ENCODE data around the gene CCND3.
"Not testable (repeated sequence)": the region's sequence is repeated elsewhere in the genome, so short reads cannot be mapped to it uniquely, and the experiment has no call there.

Gene CCND3

DNA sequence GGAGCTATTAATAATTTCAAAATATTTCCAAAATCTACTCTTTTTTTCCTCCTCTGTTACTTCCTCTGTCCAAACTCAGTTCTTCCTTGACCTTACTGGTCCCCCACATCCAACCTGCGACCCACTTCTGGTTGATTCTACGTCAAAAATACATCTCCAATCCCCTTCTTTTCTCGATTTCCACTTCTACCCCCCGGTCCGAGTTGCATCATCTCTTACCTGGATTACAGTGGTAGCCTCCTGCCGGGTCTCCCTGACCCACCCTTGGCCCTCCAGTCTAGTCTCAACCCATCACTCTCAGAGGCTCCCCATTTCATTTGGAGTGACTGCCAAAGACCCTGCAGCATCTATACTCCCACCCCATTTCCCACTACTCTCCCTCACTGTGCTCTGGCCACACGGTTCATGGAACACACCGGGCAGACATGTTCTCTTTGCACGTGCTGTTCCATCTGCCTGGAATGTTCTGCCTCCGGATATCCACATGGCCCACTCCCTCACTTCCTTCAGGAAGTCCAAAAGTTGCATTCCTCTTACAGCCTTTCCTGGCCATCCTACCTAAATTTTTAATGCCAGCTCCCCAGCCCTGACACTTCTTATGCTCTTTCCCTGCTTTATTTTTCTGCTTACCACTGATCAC, 6.1 kb upstream of the CCND3 start:
- DNase-seq: no peak

DNA sequence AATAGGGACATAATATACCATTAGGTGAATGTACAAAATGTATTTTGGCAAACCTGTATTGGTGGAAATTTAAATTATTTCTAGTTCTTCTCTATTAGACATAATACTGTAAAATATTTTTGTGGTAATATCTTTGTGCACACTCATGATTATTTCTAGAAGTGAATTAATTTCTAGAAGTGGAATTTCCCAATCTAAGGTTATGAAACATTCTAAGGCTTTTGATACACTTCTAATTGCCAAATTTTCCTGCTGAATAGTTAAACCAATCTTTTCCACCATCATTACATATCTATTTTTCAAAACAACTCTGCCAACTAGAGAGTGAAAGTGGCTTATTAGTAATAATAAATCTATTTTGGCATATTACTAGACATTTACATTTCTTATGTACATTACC, 1.8 kb upstream of the CCND3 start:
- DNase-seq: no peak

DNA sequence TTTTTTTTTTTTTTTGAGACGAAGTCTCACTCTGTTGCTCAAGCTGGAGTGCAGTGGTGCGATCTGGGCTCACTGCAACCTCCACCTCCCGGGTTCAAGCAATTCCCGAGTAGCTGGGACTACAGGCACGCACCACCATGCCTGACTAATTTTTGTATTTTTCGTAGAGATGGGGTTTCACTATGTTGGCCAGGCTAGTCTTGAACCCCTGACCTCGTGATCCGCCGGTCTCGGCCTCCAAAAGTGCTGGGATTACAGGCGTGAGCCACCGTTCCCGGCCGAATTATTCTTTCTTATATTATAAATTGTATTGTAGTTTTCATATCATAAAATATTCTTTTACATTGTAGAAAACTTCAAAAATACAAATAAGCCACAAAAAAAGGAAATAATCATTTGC, 1.3 kb upstream of the CCND3 start:
- DNase-seq: not testable (repeated sequence)

DNA sequence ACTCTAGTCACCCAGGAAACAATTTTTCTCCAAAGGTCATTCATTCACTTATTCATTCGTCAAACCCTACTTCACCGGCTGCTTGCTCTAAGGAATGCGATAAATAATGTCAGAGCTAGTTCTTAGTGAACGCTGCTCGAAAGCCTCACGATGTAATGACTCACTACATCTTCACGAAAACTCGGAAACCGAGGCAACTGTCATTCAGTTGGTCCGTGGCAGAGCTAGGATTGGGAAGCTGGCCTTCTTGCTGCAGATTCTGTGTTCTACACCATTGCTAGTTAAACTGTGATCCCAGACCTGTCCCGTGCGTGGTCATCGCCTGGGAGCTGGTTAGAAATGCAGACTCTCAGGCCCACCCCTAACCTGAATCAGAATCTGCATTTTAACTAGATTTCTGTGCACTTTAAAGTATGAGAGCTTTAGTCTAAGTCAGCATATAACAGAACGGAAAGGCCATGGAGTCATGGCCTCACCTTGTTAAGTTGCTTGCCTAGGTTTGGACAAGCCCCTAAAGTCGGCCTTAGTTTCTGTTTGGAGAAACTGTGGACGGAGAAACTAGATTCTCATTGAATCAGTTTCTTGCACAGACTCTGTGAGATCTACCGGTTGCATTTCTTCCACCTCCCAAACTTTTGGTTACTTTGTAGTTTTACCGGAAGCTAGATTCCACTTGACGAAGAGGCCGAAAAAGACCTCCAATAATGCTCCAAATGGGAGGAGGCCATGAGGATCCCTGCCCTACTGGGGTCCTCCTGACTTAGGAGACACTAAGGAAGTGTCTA, 651 bp upstream of the CCND3 start:
- DNase-seq: no peak

DNA sequence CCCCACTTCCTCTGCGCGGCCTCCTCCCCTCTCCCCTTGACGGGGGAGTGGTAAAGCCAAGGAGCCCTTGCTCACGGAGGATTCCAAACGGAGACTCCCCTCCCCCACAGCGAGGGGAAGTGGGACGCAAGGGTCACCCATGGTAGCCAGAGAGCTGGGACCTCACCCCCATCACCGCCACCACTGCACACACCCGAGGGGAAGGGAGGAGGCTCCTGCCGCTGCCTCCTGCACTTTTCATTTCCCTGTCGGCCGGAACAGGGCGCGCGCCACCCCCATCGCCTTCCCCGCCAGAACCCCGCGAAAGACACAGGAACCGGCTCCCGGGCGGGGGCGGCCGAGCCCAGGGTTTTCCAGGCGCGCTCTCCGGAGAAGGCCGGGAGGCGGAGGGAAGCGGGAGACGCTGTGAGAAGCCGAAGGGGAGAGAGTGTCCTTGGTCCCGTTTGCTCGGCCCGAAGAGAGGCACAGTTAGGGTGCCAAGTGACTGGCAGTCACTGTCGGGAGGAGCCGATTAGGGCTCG, 789 bp downstream of the CCND3 start:
- DNase-seq: peak; percentile 62 to 72

DNA sequence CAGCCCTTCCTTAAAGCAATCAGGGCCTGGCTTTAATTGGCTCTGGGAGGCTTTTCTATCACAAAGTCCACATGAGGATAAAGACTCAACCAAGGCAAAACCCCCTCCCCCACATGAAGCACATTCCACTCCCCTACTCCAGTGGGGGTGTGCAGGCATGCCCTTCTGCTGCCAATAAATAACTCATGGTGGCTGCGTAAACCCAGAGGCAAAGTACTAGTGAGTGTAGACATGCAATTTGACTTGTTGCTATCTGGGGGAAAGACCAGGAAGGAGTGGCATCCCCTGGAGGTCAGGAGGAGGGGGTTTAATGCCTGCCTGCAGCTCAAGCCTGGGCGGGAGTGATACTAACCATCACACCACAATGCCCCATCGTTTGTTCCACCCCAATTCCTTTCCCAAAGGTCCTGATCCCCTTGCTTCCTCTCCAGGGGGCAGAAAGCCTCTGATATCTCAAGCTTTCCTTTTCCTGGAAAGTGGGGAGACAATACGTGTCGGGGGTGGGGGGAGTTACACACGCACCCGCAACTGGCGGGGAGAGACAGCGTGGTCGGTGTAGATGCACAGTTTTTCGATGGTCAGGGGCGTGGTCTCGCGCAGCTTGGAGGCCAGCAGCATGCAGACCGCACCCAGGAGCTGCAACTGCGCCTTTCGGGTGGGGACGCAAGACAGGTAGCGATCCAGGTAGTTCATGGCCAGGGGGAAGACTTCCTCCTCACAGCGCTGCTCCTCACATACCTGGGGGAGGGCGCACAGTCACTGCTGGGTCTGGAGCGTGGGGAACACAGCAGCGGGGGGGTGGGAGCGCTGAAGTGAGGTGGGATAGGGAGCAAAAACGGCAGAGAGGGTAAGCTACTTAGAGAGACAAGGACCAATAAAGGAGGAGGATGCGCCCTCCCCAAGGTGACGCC, 1.5 kb downstream of the CCND3 start:
- peak; percentile 67 to 75 for DNase-seq

DNA sequence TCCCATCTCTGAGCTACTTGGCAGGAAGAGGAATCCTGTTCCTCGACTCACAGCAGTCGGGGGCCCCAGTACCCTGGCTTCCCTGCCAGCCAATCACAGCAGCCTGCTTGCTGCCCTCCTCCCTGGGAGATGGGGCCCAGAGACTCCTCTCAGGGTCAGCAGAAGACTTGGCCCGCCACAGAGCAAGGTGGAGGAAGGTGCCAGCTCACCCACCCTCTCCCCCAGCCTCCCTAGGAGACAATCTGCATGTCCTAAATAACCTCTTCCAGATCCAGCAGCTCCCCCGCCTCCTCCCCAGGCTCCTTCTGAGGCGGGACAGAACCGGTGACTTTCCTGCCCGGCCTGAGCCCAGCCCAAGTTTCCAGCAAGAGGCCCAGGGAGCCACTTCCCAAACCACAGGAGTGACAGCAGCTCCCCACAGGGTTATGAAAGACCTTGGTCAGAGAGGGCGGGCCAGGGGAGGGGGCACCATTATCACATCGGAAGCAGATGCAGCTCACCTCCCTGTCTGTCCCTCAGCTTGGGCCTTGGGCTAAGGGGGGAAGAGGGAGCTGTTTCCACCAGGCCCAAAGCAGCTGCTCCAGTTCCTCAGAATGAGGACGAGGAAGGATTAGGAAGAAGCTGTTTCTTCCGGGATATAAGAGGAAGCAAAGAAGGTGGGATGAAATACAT, 2.3 kb downstream of the CCND3 start:
- peak; percentile 66 to 75 for DNase-seq

DNA sequence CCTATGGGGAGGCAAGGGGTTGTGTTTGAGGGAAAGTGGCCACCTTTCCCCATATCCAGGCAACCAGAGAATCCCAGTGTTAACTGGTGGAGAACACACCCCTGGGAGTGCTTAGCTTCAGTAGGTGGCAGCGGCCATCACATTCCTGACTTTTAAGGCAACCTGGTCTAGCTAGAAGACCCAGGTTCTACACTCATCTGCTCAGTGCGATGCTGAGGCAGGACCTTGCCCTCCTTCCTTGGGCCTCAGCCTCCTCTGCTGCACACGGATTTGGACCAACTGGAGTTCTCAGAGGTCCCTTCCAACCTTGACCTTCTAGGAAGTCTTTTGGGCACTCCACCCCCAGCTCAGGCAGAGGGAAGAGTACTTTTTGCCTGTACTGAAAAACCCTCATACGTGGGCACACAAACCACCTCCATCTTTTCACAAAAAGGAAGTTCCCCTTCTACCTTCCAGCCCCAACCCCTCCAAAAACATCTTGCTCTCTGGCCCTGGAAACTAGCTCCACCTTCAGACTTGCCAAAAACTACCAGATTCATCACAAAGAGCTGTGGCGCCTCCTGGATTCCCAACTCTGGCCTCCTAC, 2.9 kb downstream of the CCND3 start:
- DNase-seq: no peak

DNA sequence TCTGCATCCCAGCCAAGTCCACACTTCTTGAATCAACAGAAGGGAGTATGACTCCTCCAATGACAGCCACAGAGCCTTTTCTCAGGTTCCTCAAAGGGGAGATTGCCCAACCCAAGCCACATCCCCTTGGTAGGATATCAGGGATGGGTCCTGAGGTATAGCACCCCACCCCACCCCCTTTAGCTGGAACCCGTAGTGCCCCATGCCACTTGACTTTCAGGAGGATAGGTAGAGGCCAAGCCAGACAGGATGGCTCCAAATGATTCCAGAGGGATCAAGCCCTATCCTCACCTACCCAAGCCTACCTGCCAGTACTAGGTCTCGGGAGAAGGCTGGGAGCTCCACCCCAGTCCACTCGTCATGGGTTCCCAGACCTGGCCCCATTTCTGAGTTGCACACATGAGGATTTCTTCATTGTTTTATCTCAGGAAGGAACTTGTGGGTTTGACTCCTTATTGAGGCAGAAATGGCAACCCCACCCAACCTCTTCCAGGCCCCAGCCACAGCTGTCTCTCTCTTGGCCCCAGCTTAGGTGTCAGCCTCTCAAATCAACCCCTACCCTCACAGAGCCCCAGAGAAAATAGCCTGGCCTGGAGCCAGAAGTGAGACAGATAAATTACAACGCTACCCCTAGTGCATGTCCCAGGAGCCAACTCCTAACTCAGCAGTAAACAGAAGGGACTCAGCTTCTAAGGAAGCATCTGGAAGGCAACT, 3.6 kb downstream of the CCND3 start:
- peak in 1 of 2 experiments; percentile 33 for DNase-seq

DNA sequence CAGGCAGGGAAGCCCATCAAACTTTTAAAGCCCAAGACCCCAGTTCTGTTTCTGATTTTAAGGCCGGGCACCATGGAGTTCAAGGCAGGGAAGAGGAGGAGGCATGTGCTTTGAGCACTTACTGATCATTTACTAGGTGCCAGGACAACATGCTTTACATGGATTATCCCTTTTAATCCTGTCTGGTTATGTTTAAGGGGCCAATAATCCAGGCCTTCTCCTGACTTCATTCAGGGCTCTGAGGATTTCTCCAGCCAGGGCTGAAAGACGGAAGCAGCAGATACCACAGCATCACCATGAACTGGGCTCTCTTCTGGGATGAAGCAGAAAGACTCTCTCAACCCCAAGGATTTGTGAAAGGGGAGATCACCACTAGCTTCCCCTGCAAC, 4.1 kb downstream of the CCND3 start:
- no peak for DNase-seq

DNA sequence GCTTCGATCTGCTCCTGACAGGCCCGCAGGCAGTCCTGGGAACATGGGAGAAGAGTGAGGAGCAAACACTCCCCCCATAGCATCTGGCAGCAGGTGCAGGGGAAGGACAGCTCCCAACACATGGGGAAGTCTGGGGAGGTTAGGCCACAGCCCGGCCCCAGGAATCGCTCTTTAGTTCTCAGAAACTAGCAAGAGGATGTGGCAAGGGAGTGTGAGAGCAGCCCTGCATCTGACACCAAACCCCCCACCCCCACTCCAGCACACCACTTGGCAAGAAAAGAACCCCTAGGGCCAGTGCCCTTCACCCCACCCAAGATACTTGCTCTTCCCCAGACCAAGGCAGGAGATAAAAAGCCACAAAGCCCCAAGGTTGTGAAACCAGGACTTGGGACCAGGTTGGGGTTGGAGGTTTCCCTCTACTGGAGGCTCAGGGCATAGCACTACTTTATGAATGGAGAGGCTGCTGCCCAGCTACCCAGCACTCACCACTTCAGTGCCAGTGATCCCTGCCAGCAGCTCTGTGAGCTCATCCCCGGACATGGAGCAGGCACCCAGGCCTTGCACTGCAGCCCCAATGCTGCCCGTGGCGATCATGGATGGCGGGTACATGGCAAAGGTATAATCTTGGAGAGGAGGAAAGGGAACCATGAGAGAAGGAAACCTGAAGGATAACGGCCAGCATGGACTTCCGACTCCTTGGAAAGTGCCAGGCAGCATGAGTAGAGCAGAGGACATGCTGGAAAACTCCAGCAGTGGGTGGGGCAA, 5.4 kb downstream of the CCND3 start:
- peak; percentile 73 to 80 for DNase-seq

DNA sequence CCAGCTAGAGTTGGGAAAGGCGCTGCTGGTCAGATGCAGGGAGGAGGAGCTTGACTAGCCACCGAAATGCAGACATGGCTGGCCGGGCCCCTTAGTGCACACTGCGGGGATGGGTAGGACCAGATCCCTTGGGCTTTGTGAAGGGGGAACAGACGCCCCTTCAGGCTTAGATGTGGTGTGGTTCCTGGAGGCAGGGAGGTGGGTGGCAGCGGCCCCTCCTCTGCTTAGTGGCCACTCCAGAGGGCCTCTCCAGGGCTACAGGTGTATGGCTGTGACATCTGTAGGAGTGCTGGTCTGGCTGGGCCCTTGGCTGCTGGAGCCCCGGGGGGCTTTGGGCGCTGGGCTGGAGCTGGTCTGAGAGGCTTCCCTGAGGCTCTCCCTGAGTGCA, 5.9 kb downstream of the CCND3 start:
- DNase-seq: no peak

DNA sequence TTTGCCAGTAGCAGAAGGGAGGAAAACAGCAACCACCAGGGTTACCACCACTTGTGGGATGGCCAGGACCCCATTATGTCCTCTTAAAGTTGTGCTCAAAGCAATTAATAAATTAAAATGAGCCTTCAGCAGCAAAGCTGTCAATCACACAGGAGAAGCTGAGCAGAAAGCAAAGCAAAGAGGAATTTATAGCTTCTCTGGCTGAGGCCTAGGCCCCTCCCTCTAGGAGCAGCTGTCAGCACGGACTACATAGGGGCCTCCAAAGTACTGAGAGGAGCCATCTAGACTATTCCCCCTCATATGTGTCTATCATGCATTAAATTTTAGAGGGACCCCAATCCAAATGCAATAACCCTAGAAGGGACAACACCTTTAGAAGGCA, 6.4 kb downstream of the CCND3 start:
- no peak for DNase-seq

DNA sequence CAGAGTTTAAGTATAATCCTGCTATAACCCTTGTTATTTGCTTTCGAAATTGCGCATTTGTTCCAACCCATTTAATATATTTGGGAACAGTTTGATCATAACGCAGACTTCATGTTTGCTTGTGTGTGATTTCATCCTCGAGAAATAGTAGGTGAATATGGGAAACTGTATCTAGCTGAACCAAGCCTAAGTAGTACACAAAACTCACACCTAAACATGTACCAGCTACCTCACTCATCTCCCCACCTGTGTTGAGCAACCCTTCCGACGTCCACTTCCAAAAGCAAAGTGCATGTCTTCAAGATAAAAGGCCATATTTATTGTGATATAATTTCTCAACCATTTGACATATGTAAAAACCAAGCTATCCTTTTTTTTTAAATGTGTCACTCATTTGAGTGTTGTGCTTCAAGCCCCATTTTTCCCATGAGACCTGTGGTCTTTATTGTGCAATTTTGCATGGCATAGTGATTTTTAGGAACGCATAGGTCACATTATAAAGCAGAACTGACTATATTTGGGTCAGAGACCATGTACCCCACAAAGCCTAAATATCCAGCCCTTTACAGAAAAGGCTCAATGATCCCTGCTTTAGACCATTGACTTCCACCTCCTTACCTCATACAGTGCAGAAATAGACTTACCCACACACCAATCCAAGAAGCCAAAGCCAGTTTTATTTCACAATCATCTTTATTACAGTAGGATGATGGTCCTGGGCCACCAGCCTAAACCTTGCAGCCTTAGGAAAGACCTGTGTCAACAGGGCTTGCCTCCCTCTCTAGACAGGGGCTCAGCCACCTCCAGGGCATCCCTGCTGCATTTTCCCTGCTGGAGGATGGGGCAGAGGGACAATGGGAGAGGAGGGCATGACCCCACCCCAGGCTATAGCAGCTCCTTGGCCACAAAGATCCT, 7.1 kb downstream of the CCND3 start:
- DNase-seq: no peak

DNA sequence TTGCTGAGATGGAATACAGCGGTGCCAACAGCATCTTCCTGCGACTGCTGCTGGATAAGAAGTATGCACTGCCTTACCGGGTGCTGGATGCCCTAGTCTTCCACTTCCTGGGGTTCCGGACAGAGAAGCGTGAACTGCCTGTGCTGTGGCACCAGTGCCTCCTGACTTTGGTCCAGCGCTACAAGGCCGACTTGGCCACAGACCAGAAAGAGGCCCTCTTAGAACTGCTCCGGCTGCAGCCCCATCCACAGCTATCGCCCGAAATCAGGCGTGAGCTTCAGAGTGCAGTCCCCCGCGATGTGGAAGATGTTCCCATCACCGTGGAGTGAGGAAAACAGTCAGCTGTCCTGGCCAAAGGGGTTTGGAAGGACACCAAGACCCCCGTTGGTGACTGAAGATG, 9.2 kb downstream of the CCND3 start:
- DNase-seq: no peak

DNA sequence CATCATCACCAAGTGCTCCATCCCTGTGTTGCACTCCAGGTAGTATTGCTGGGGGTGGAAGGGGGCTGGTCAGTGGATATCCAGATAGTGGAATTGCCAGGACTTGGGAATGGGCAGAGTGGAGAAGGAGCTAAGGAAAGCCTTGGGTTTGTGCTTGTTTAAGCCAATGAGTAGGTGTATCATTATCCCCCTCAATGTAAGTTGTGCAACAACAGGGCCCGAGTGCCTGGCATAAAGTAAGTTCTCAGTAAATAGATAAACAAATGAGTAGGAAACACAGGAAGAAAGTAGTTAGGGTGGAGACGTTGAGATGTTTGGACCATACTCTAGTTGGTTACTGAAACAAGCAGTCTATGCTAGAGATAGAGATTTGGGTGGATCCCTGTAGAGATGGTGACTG, 9.8 kb downstream of the CCND3 start:
- DNase-seq: no peak

DNA sequence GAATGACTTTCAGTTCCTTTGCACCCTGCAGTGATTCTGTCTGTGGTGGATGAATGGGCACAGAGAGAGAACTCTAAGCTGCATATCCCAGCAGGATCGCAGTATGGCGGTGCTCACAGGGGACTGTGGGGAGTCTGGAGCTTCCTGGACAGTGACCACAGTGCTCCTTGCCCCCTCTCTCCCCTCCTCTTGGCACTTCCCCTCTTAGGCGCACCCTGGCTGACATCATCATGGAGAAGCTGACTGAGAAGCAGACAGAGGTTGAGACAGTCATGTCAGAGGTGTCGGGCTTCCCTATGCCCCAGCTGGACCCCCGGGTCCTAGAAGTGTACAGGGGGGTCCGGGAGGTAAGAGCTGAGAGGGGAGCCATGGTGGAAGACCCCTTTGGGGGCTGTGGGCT, 11.7 kb downstream of the CCND3 start:
- no peak for DNase-seq

DNA sequence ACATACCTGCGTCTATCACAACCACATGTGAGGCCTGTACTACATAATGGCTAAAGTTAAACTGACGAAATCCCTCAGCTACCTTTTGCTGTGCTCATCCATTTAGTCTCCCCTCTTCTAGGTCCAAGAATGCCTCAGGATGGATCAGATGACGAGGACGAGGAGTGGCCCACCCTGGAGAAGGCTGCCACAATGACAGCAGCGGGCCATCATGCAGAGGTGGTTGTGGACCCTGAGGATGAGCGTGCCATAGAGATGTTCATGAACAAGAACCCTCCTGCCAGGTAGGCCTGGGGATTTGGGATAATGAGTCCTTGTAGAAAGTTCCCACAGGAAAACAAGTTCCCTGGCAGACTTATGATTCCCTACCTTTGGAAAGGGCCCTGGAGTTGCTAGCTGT, 14.4 kb downstream of the CCND3 start:
- no peak for DNase-seq

DNA sequence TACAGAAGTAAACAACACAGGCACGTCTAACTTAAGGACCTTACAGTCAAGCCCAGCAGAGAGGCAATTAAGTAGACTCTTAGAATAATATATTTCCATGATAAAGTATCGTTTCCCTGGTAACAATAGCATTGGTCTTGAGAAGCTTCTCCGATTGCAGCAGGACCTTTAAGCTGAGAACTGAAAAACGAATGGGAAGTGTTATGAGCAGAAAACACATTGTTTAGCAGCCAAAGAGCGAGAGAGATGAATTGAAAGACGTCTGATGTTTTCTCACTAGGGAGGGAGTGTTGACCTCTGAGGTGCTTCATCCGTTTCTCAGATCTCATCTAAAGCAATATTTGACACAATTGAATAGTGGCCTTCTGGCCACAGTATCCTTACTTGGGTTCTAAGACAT, 19.5 kb downstream of the CCND3 start:
- DNase-seq: no peak

DNA sequence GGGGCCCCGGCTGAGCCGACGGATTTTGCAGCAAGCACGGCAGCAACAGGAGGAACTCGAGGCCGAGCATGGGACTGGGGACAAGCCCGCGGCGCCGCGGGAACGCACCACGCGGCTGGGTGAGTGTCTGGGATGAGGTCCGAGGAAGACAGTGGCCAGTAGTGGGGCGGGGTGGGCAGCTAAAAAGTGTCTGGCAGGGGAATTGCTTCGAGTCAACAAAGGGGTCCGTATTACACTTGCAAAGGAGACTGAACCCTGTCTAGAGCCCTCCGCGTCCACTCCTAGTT, 20.0 kb downstream of the CCND3 start:
- DNase-seq: no peak

Data from activated CD4-positive, alpha-beta T cell treated with anti-CD3 and anti-CD28 coated beads, Interleukin-2, amount 50 U/mL, for 48 hours (primary cell).